HG03432 (cell line): ENCODE data around the gene ARL10.
A peak's percentile ranks its signal among the peaks of the same experiment; 100 is the strongest.

Experiments used
- ATAC-seq: cut with Tn5 transposase; IDR thresholded peaks from one replicate; pipeline ENCODE4 v1.9.1; 2021; ENCODE audit warnings: mild to moderate bottlenecking, moderate library complexity; ENCODE audit not compliant: unreplicated experiment

Gene ARL10

GRCh38 chr5:176361437-176362232 lies 3.7 kb upstream of the ARL10 start, which contains the start of gene KIAA1191:
TSS of gene KIAA1191 (minus strand) at chr5:176361764. CDS start at chr5:176359508, 2,256 bp downstream.
- ATAC-seq, result peak; percentile 90

GRCh38 chr5:176362233-176362490 lies 3.1 kb upstream of the ARL10 start:
- peak; percentile 8 for ATAC-seq

- no peak for ATAC-seq
These were observed 429 bp upstream of the ARL10 start for GRCh38 chr5:176364765-176365350.

- ATAC-seq, result no peak
These were observed 1.1 kb downstream of the ARL10 start for GRCh38 chr5:176366232-176366894.

GRCh38 chr5:176368726-176369125 lies 3.4 kb downstream of the ARL10 start:
- no peak for ATAC-seq

- ATAC-seq, result no peak
These were observed 4.8 kb downstream of the ARL10 start for GRCh38 chr5:176369934-176370711.

- ATAC-seq, result no peak
These were observed 6.6 kb downstream of the ARL10 start for GRCh38 chr5:176371621-176372539.

- no peak for ATAC-seq
These were observed 8.0 kb downstream of the ARL10 start for GRCh38 chr5:176373100-176373818.

GRCh38 chr5:176379881-176380280 lies 14.6 kb downstream of the ARL10 start:
- ATAC-seq, result no peak

GRCh38 chr5:176381423-176381822 lies 16.1 kb downstream of the ARL10 start:
- ATAC-seq, result no peak

GRCh38 chr5:176381979-176382378 lies 16.7 kb downstream of the ARL10 start:
- ATAC-seq, result no peak

- no peak for ATAC-seq
These were observed 17.4 kb downstream of the ARL10 start for GRCh38 chr5:176382721-176383120.

GRCh38 chr5:176383248-176383905 lies 18.1 kb downstream of the ARL10 start:
- ATAC-seq, result no peak

- no peak for ATAC-seq
These were observed 18.7 kb downstream of the ARL10 start for GRCh38 chr5:176383961-176384360.

GRCh38 chr5:176384366-176384930 lies 19.2 kb downstream of the ARL10 start:
- ATAC-seq, result no peak

- ATAC-seq, result no peak
These were observed 19.7 kb downstream of the ARL10 start for GRCh38 chr5:176384991-176385390.

GRCh38 chr5:176386491-176386890 lies 21.2 kb downstream of the ARL10 start:
- ATAC-seq, result no peak

GRCh38 chr5:176387384-176387925 lies 22.2 kb downstream of the ARL10 start:
- no peak for ATAC-seq
